ENCODE data around the gene DHRS4. TPM values are rescaled to one million over a fixed set of nuclear protein-coding genes. Genes with fewer than 3 reads are reported as not detected.
A peak's percentile ranks its signal among the peaks of the same experiment; 100 is the strongest.
"Not testable (repeated sequence)": the region's sequence is repeated elsewhere in the genome, so short reads cannot be mapped to it uniquely, and the experiment has no call there.

DHRS4 gene
- total and polyA plus RNA-seq, 4 donors, result 17.8 to 47.3 (median 32.6) TPM

DNA sequence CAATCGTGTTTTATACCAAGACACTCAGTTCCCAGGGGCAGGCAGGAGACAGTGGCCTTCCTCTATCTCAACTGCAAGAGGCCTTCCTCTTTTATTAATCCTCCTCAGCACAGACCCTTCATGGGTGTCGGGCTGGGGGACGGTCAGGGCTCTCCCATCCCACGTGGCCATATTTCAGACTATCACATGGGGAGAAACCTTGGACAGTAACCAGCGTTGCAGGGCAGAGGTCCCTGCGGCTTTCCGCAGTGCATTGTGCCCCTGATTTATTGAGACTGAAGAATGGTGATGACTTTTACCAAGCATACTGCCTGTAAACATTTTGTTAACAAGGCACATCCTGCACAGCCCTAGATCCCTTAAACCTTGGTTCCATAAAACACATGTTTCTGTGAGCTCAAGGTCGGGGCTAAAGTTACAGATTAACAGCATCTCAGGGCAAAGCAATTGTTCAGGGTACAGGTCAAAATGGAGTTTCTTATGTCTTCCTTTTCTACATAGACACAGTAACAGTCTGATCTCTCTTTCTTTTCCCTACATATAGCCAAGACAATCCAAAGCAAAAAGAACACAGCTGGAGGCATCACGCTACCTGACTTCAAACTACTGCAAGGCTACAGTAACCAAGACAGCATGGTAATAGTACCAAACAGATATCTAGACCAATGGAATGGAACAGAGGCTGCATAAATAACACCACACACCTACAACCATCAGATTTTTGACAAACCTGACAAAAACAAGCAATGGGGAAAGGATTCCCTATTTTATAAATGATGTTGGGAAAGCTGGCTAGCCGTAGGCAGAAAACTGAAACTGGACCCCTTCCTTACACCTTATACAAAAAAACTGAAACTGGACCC, 28.6 kb downstream of the DHRS4 start:
- H3K36me3 ChIP-seq (ENCODE audit: control insufficient read depth in 1 of 2, insufficient read depth in 2 of 2, low read length in 1 of 2); DNase-seq; H3K4me3 ChIP-seq (ENCODE audit: low read length in 2 of 2); H3K27me3 ChIP-seq (ENCODE audit: control insufficient read depth in 1 of 2, insufficient read depth in 2 of 2, low read length in 1 of 2); H3K9me3 ChIP-seq (ENCODE audit: control insufficient read depth, low read length); intact Hi-C loops (cut with DNase I); H3K27ac ChIP-seq (ENCODE audit: low read depth in 1 of 2, low read length in 2 of 2); H3K4me1 ChIP-seq (ENCODE audit: control insufficient read depth in 1 of 2, insufficient read depth in 2 of 2, low read length in 2 of 2); ATAC-seq (ENCODE audit: low FRiP score): not testable (repeated sequence)
- WGBS, 2 donors, result 85 to 88% methylated on average over 10 of the region's 10 CpGs

- H3K36me3 ChIP-seq (ENCODE audit: control insufficient read depth in 1 of 2, insufficient read depth in 2 of 2, low read length in 1 of 2), result no peaks in the 10 kb centered on the region
- intact Hi-C loops (cut with DNase I), result no loop called here
- H3K4me3 ChIP-seq (ENCODE audit: low read length in 2 of 2), result no peak overlapping the region
- H3K4me1 ChIP-seq (ENCODE audit: control insufficient read depth in 1 of 2, insufficient read depth in 2 of 2, low read length in 2 of 2), result no peaks in the 10 kb centered on the region
- DNase-seq (no peak), ATAC-seq (ENCODE audit: low FRiP score) (peak; percentile 72)
- WGBS, 2 donors, result 91% methylated on average over 4 of the region's 4 CpGs
- no peak overlapping the region for H3K27ac ChIP-seq (ENCODE audit: low read depth in 1 of 2, low read length in 2 of 2)
- H3K9me3 ChIP-seq (ENCODE audit: control insufficient read depth, low read length), result no peaks in the 10 kb centered on the region
- no peaks in the 10 kb centered on the region for H3K27me3 ChIP-seq (ENCODE audit: control insufficient read depth in 1 of 2, insufficient read depth in 2 of 2, low read length in 1 of 2)
These were observed 31.5 kb downstream of the DHRS4 start for GRCh38 chr14:23984891-23985602.

- WGBS, 2 donors, result 69 to 78% methylated on average over 2 to 6 of the region's 6 CpGs
- DNase-seq; H3K27me3 ChIP-seq (ENCODE audit: control insufficient read depth in 1 of 2, insufficient read depth in 2 of 2, low read length in 1 of 2); ATAC-seq (ENCODE audit: low FRiP score); intact Hi-C loops (cut with DNase I); H3K9me3 ChIP-seq (ENCODE audit: control insufficient read depth, low read length); H3K4me1 ChIP-seq (ENCODE audit: control insufficient read depth in 1 of 2, insufficient read depth in 2 of 2, low read length in 2 of 2); H3K4me3 ChIP-seq (ENCODE audit: low read length in 2 of 2); H3K27ac ChIP-seq (ENCODE audit: low read depth in 1 of 2, low read length in 2 of 2); H3K36me3 ChIP-seq (ENCODE audit: control insufficient read depth in 1 of 2, insufficient read depth in 2 of 2, low read length in 1 of 2): not testable (repeated sequence)
These were observed 34.6 kb downstream of the DHRS4 start for GRCh38 chr14:23988223-23988606.

GRCh38 chr14:23988607-23989363, 35.2 kb downstream of the DHRS4 start, which contains the start of gene DHRS4L2:
DHRS4L2 (plus strand) TSS chr14:23988929; CDS start chr14:23988948, 19 bp downstream.
- peak; percentile 93 for ATAC-seq (ENCODE audit: low FRiP score)
- intact Hi-C loops (cut with DNase I); H3K4me3 ChIP-seq (ENCODE audit: low read length in 2 of 2); H3K36me3 ChIP-seq (ENCODE audit: control insufficient read depth in 1 of 2, insufficient read depth in 2 of 2, low read length in 1 of 2); H3K27me3 ChIP-seq (ENCODE audit: control insufficient read depth in 1 of 2, insufficient read depth in 2 of 2, low read length in 1 of 2); H3K4me1 ChIP-seq (ENCODE audit: control insufficient read depth in 1 of 2, insufficient read depth in 2 of 2, low read length in 2 of 2); H3K9me3 ChIP-seq (ENCODE audit: control insufficient read depth, low read length): not testable (repeated sequence)
- WGBS, 2 donors, result 4 to 7% methylated on average over 40 of the region's 40 CpGs
- peak within 1 kb of the TSS in 1 of 2 donors; percentile 34 for H3K27ac ChIP-seq (ENCODE audit: low read depth in 1 of 2, low read length in 2 of 2)
- peak; percentile 94 for DNase-seq

DNA sequence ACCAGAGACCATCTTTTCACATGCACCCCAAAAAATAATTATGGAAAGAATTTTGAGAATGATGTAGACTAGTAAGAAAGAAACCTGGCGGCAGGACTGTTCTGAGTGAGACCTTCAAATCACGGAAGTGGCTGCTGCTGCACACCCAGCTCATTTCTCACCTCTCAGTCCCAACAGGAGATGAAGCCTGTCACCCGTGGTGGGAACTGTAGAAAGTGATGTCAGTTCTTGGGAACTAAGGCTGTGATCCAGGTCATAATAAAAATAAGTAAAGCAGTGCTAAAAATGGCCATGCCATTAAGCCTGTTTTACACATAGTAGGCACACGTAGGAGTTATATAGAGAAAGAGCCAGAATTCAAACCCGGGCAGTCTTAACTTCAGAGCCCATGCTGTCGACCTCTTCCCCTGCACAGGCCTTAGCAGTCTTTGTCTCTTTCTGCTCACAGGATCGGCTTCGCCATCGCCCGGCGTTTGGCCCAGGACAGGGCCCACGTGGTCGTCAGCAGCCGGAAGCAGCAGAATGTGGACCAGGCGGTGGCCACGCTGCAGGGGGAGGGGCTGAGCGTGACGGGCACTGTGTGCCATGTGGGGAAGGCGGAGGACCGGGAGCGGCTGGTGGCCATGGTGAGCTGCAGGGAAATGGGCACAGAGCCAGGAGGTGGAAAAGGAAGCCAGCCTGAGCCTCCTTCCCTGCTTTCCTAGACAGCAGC, 36.3 kb downstream of the DHRS4 start:
- H3K27ac ChIP-seq (ENCODE audit: low read depth in 1 of 2, low read length in 2 of 2); H3K9me3 ChIP-seq (ENCODE audit: control insufficient read depth, low read length); H3K27me3 ChIP-seq (ENCODE audit: control insufficient read depth in 1 of 2, insufficient read depth in 2 of 2, low read length in 1 of 2); H3K4me3 ChIP-seq (ENCODE audit: low read length in 2 of 2); intact Hi-C loops (cut with DNase I); H3K4me1 ChIP-seq (ENCODE audit: control insufficient read depth in 1 of 2, insufficient read depth in 2 of 2, low read length in 2 of 2); H3K36me3 ChIP-seq (ENCODE audit: control insufficient read depth in 1 of 2, insufficient read depth in 2 of 2, low read length in 1 of 2): not testable (repeated sequence)
- ATAC-seq (ENCODE audit: low FRiP score) (peak; percentile 47), DNase-seq (peak; percentile 83 to 84)
- 42 to 48% methylated on average over 14 to 21 of the region's 21 CpGs for WGBS, 2 donors

- H3K9me3 ChIP-seq (ENCODE audit: control insufficient read depth, low read length); H3K4me3 ChIP-seq (ENCODE audit: low read length in 2 of 2); H3K4me1 ChIP-seq (ENCODE audit: control insufficient read depth in 1 of 2, insufficient read depth in 2 of 2, low read length in 2 of 2); H3K27me3 ChIP-seq (ENCODE audit: control insufficient read depth in 1 of 2, insufficient read depth in 2 of 2, low read length in 1 of 2); H3K36me3 ChIP-seq (ENCODE audit: control insufficient read depth in 1 of 2, insufficient read depth in 2 of 2, low read length in 1 of 2); DNase-seq; H3K27ac ChIP-seq (ENCODE audit: low read depth in 1 of 2, low read length in 2 of 2); intact Hi-C loops (cut with DNase I); ATAC-seq (ENCODE audit: low FRiP score): not testable (repeated sequence)
- WGBS, 2 donors, result 45 to 46% methylated on average over 1 of the region's 1 CpG
These were observed 37.4 kb downstream of the DHRS4 start for GRCh38 chr14:23990961-23991360.

DNA sequence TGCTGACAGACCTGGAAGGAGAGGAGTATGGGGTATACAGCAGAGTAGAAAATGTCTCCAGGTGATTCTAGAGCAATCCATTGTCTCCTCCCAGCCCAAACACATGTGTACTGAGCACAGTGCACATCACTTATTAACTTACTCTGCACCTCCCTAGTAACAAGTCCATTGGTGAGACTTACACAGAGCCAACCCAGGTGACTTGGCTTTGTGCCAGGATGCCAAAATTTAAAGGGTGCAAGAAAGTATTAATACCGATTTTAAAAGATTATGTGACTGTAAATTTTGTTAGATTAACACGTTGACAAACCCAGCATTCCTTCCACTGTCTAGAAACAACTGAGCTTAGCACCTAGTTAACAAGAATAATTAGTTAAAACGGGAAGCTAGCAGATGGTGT, 39.5 kb downstream of the DHRS4 start:
- H3K27ac ChIP-seq (ENCODE audit: low read depth in 1 of 2, low read length in 2 of 2); intact Hi-C loops (cut with DNase I); H3K36me3 ChIP-seq (ENCODE audit: control insufficient read depth in 1 of 2, insufficient read depth in 2 of 2, low read length in 1 of 2); H3K4me3 ChIP-seq (ENCODE audit: low read length in 2 of 2); H3K27me3 ChIP-seq (ENCODE audit: control insufficient read depth in 1 of 2, insufficient read depth in 2 of 2, low read length in 1 of 2); H3K4me1 ChIP-seq (ENCODE audit: control insufficient read depth in 1 of 2, insufficient read depth in 2 of 2, low read length in 2 of 2); ATAC-seq (ENCODE audit: low FRiP score); DNase-seq; H3K9me3 ChIP-seq (ENCODE audit: control insufficient read depth, low read length): not testable (repeated sequence)
- 78 to 82% methylated on average over 3 of the region's 3 CpGs for WGBS, 2 donors

DNA sequence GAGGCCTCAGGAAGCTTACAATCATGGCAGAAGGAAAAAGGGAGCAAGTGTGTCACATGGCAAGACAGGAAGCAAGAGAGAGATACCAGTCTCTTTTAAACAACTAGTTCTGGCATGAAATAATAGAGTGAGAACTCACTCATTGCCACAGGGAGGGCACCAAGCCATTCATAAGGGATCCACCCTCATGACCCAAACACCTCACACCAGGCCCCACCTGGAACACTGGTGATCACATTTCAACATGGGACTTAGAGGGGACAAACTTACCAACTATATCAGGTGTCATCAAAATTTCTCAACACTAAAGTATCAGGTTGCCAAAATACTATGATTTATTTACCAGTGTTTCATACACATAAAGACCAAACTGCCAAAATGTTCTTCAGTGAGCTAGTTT, 42.4 kb downstream of the DHRS4 start:
- H3K4me1 ChIP-seq (ENCODE audit: control insufficient read depth in 1 of 2, insufficient read depth in 2 of 2, low read length in 2 of 2); intact Hi-C loops (cut with DNase I); H3K9me3 ChIP-seq (ENCODE audit: control insufficient read depth, low read length); ATAC-seq (ENCODE audit: low FRiP score); H3K27ac ChIP-seq (ENCODE audit: low read depth in 1 of 2, low read length in 2 of 2); DNase-seq; H3K4me3 ChIP-seq (ENCODE audit: low read length in 2 of 2); H3K27me3 ChIP-seq (ENCODE audit: control insufficient read depth in 1 of 2, insufficient read depth in 2 of 2, low read length in 1 of 2); H3K36me3 ChIP-seq (ENCODE audit: control insufficient read depth in 1 of 2, insufficient read depth in 2 of 2, low read length in 1 of 2): not testable (repeated sequence)

All from aorta (tissue), 5 donors.